Stimulated activated naive CD4-positive, alpha-beta T cell (primary cell): ENCODE results near the gene SGMS1.
"Not testable (repeated sequence)": the region's sequence is repeated elsewhere in the genome, so short reads cannot be mapped to it uniquely, and the experiment has no call there.

Experiments
- DNase-seq, 6 experiments: peaks; one replicate each; lab custom pipeline; 2025; lab: John Stamatoyannopoulos, UW

Gene SGMS1

DNA sequence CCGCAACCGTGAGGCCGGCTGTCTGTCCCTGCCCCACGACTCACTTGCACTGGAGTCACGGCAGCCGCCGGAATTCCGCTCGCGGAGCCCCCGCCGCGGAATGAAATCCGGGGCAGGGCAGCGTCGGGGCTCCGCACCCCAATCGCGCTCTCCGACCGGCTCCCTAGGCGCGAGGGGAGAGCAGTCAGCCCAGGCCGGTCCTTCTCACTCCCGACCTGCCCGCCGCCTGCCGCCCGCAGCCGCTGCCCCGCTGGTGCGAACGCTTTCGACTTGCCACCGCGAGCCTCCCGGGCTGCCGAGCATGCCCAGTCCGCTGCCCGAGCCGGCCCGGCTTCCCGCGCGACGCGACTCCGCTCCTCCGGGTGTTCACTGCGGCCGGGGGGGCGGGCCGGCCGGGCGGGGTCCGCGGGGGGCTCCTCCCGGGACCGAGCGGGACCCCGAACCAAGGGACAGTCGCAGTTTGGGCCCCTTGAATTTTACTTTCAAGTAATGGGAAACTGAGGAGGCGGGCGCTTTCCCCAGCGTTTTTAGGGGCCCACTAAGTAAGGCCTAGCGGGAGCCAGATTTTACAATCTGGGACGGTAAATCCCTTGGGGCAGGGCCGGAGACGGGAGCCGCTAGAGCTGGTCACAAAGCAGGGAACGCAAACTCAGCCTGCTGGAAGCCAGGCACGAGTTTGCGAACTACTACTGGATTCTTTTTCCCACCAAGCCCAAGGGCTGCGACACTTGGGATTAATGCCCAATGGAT lies at the start of gene SGMS1:
Gene SGMS1 (minus strand): TSS at position 294 of the 750 bp plus-strand sequence. CDS start 279,842 bp downstream, outside the sequence.
- peak; percentile 57 to 87 (median 75) for DNase-seq

GRCh38 chr10:50672152-50672551 lies 48.4 kb upstream of the SGMS1 start:
- peak in 2 of 6 experiments; percentile 13 to 17 for DNase-seq

DNA sequence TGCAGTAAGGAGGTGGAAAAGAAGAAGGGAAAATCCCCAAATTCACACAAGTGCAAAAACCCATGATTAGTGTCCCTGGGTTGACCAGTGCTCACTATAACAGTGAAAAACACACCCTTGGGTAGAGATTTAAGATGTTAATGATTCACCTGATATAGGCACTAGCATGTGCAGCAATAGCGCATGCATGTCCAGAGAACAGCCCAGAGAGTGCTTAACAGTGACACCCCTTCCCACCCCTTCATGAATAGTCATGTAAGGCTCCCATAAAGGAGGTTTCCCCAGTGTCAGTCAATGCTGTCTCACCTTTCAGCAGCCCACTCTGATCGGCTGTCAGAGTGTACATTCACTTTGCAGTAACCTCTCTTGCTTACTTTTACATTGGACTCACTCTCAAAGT lies 47.9 kb upstream of the SGMS1 start:
- not testable (repeated sequence) for DNase-seq

- DNase-seq: not testable (repeated sequence)
These were observed 46.2 kb upstream of the SGMS1 start for GRCh38 chr10:50669957-50670356.

GRCh38 chr10:50667353-50667752 lies 43.6 kb upstream of the SGMS1 start:
- not testable (repeated sequence) for DNase-seq

GRCh38 chr10:50662420-50662819 lies 38.7 kb upstream of the SGMS1 start:
- not testable (repeated sequence) for DNase-seq

DNA sequence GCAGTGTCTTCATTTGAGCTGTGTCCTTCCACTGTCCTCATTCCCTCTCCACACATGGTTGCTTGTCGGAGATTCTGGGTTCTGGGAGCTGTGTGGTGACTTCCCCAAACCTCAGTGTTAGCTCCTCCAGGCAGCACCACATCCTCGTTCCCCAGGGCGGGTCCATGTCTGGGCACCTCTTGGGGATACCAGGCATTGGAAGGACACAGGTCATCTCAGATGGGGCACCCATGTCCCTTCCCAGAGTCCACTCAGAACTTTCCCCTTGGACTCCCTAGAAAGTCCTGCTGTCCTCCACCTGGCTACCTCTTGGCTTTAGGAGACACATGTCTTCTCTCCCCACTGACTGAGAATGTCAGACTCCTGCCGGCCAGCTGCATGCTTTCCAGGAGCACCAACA lies 37.8 kb upstream of the SGMS1 start:
- DNase-seq: not testable (repeated sequence)

- peak in 5 of 6 experiments; percentile 16 to 51 (median 29) for DNase-seq
These were observed 36.3 kb upstream of the SGMS1 start for GRCh38 chr10:50659865-50660730.

DNA sequence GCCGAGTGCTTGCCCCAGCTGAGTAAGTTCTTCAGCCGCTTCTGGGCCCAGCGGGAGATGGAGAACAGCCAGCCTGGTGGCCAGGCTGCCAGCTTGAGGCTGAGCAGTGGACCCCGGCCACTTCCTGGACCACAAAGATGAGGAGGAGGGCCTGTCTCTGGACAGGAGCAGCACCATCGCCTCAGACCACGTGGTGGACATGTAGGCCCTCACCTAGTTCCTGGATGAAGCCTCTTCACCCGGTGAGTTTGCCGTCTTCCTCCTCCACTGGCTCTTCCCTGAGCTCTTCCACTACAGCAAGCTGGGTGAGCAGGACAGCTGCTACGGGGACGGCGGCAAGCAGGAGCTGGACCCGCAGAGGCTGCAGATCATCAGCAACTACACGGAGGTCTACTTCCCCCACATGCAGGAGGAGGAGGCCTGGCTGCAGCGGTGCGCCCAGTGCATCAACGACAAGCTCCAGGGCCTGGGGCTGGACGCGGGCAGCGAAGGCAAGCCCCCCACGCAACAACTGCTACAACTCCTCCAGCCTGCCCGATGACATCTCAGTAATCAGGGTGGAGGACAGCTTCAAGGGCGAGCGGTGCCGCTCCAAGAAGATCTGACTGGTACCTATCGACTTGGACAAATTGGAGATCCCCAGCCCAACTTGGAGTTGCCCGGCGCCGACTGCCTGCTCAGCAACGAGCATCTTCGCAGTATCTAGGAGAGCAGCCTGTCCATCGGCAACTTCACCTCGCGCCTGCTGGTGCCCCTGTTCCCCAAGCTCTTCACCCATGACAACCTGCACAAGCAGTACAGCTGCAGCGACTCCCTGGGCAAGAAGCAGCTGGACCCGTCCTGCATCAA lies 35.5 kb upstream of the SGMS1 start:
- not testable (repeated sequence) for DNase-seq

DNA sequence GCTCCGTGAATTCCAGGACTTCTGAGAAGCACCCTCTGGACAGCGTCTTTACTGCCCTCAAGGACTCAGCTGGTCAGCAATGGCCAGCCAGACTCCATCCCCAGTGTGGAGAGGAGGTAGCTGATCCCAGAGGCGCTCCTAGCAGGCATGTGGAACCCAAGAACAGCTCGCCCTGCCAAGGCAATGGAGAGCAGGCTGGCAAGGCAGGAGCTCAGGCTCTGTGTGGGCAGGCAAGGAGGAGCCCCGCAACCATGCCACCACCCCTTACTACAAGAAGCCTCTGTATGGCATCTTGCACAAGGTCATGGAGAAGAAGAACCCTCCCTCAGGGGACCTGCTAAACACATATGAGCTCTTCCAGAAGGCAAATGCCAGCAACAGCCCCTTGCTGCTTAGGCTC lies 34.4 kb upstream of the SGMS1 start:
- no peak for DNase-seq

GRCh38 chr10:50653758-50654157 lies 30.0 kb upstream of the SGMS1 start:
- no peak for DNase-seq

DNA sequence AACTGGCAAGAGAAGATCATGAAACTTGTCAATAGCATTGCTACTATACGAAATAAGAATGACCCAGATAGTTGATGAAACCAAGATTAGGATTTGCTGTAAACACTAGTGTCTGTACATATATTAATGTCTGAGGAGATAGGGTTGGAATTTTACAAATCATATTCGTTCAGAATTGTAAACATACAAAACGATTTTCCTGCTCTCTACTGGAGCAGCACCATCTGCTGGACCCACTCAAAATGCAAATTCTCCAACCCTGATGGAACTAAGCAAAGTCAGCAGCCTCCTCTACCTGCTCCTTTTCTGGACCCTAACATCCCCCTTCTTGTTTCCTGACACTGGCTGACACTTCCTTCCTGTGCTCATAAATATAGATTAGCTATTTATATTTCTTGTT lies 29.4 kb upstream of the SGMS1 start:
- peak in 2 of 6 experiments; percentile 16 to 17 for DNase-seq

DNA sequence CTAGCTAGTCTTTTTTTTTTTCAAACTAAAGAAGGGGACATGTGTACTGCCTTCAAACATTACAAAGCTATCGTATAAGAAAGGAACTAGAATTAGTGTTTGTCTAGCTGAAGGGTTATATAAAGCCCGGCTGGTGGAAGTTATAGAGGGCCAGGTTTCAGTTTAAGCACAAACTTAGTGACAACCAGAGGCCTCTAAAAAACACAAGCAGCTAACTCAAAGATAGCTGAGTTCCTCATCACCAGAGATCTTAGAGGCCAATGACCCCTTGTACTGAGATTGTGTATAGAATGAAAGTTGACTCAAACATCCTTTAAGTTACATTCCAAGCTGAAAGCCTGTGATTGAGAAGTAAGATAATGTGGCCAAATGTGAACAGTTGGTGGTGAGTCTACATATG lies 28.1 kb upstream of the SGMS1 start:
- no peak for DNase-seq

DNA sequence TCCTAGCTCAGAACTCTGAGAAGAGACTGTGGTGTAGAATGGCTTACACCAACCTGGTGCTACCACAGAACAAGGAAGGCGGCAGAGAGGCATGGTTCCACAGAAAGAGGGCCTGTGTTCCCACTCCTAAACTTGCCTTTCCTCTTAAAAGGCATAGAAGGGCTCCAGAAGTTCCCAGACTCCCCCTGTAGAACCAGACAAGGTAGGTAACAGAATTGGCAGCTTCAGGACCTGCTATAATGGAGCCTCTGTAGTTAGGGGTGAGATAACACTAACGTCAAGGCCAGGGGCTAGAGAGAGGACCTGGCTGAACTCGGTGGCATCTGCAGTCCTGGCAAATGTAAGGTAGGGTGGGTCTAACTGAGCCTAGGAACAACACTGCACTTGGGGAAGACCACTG lies 26.7 kb upstream of the SGMS1 start:
- DNase-seq: no peak

- no peak for DNase-seq
These were observed 25.1 kb upstream of the SGMS1 start for GRCh38 chr10:50648935-50649227.

DNA sequence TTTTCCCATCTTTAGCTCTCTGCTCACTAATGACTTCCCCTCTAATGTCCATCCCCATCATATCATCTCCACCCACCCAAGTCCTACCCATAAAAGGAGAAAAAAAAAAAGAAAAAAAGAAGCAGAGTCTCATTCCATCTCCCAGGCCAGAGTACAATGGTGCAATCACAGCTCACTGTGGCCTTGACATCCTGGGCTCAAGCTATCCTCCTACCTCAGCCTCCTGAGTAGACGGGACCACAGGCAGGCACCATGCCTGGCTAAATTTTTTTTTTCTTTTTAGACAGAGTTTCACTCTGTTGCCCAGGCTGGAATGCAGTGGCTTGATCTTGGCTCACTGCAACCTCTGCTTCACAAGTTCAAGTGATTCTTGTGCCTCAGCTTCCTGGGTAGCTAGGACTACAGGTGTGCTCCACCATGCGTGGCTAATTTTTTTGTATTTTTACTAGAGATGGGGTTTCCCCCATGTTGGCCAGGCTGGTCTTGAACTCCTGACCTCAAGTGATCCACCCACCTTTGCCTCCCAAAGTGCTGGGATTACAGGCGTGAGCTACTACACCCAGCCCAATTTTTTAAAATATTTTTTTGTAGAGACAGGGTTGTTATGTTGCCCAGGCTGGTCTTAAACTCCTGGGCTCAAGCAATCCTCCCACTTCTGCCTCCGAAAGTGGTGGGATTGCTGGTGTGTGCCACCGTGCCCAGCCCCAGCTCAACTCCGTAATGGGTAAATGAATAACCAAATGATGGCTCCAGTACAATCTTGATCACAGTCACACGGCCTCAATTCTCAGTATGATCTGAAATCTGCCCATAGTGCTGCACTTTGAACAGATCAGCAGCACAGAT lies 24.6 kb upstream of the SGMS1 start:
- DNase-seq: no peak

DNA sequence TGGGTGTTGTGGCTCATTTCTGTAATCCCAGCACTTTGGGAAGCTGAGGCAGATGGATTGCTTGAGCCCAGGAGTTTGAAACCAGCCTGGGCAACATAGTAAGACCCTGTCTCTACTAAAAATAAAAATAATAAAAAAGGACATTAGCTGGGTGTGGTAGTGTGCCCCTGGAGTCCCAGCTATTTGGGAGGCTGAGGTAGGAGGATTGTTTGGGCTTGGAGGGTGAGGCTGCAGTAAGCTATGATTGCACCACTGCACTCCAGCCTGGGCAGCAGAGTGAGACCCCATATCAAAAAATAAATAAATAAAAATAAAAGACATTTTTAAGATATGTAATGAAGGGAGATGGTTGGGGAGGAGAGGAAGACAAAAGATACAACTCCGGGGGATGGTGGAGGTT lies 23.6 kb upstream of the SGMS1 start:
- not testable (repeated sequence) for DNase-seq

DNA sequence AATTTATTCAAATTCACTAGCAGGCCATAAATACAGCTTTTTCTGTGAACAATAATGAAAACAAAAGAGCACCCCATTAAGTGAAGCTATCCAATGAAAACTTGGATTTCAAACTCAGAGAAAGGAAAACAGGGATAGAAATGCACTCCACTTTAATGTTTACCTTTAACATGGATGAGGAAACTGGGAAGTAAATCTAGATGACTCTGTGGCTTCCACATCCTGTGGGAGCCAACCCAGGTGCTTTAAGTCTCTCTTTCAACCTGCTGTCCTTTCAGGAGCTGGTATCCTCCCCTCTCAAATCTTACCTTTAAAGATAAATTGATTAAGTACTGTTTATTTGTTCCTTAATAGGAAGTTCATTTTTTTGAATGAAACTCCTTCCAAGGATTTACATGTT lies 21.5 kb upstream of the SGMS1 start:
- DNase-seq: no peak

DNA sequence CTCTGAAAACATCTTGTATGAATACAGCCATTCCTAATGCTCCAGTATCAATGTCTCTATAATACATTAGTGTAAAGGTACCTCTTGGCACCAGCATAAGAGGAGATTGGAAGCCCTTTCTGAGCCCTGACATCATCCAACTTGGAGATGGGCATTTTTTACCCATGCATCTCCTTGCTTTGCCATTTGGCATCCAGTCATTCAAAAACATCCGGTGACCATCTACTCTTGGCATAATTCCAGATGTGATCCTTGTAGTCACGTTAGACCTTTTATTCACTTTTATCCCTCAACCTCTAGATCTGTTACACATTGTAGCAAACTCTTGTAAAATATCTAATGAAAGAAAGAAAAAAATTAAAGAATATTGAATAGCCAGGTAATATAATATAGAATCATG lies 17.9 kb upstream of the SGMS1 start:
- DNase-seq: no peak

GRCh38 chr10:50640238-50640637 lies 16.5 kb upstream of the SGMS1 start:
- DNase-seq: no peak
